Mesenchymal stem cell (in vitro differentiated cells and primary cell): Measurements from ENCODE around the gene ZNF469.
A peak's percentile ranks its signal among the peaks of the same experiment; 100 is the strongest.

Experiments used
- DNase-seq: peaks from one replicate; pipeline ENCODE4 v3.0.0-alpha.2; 2013
- H2AFZ ChIP-seq: one replicate; pipeline ENCODE4 v1.6.1; 2013; ENCODE audit warnings: low read depth, mild to moderate bottlenecking, control low read depth, inconsistent platforms, low read length, moderate library complexity
- H2AK5ac ChIP-seq: 2 replicates; pipeline ENCODE4 v1.6.1; 2013; ENCODE audit warnings: low read length, moderate library complexity, mild to moderate bottlenecking, inconsistent platforms; ENCODE audit not compliant: severe bottlenecking
- H2BK120ac ChIP-seq: one replicate; pipeline ENCODE4 v1.6.1; 2013; ENCODE audit warnings: low read depth, mild to moderate bottlenecking, inconsistent platforms, low read length, moderate library complexity
- H2BK12ac ChIP-seq, 2 experiments: one replicate each; pipeline ENCODE4 v1.6.1; 2013; ENCODE audit warnings: inconsistent platforms in 2 of 2, low read length in 2 of 2, mild to moderate bottlenecking in 2 of 2, moderate library complexity in 2 of 2, control low read depth in 1 of 2
- H2BK15ac ChIP-seq: one replicate; pipeline ENCODE4 v1.6.1; 2013; ENCODE audit warnings: mild to moderate bottlenecking, low read depth, inconsistent platforms; ENCODE audit not compliant: poor library complexity, severe bottlenecking
- H2BK5ac ChIP-seq: 2 replicates; pipeline ENCODE4 v1.6.1; 2013; ENCODE audit warnings: low read depth, mild to moderate bottlenecking, low read length, control low read depth, inconsistent platforms; ENCODE audit not compliant: poor library complexity, severe bottlenecking
- H3K14ac ChIP-seq, 2 experiments: one replicate each; pipeline ENCODE4 v1.6.1; 2013; ENCODE audit warnings: inconsistent platforms in 2 of 2, low read length in 2 of 2, control low read depth in 1 of 2, mild to moderate bottlenecking in 1 of 2, moderate library complexity in 1 of 2
- H3K18ac ChIP-seq, 2 experiments: one replicate each; pipeline ENCODE4 v1.6.1; 2013; ENCODE audit warnings: inconsistent platforms in 2 of 2, low read length in 2 of 2, control low read depth in 1 of 2, low read depth in 1 of 2, mild to moderate bottlenecking in 1 of 2
- H3K23ac ChIP-seq, 2 experiments: one replicate each; pipeline ENCODE4 v1.6.1; 2013; ENCODE audit warnings: inconsistent platforms in 2 of 2, low read length in 2 of 2, mild to moderate bottlenecking in 2 of 2, moderate library complexity in 2 of 2, control low read depth in 1 of 2
- H3K27ac ChIP-seq: 2 replicates; pipeline ENCODE4 v1.5.1; 2013; ENCODE audit warnings: mild to moderate bottlenecking, moderate library complexity, low read length, control low read depth, inconsistent platforms; ENCODE audit not compliant: poor library complexity, severe bottlenecking
- H3K27me3 ChIP-seq, 2 experiments: 2 replicates each; pipeline versions ENCODE4 v1.6.1 to v1.7.0; 2013; ENCODE audit warnings: low read length in 2 of 2, mild to moderate bottlenecking in 2 of 2, moderate library complexity in 2 of 2, control low read depth in 1 of 2, inconsistent platforms in 1 of 2; ENCODE audit not compliant: control insufficient read depth in 1 of 2, insufficient read depth in 1 of 2
- H3K36me3 ChIP-seq, 2 experiments: 2 replicates each; pipeline versions ENCODE4 v1.6.1 to v1.7.0; 2013; ENCODE audit warnings: low read length in 2 of 2, control low read depth in 1 of 2, inconsistent platforms in 1 of 2, low read depth in 1 of 2, mild to moderate bottlenecking in 1 of 2; ENCODE audit not compliant: insufficient read depth in 2 of 2, control insufficient read depth in 1 of 2
- H3K4ac ChIP-seq, 2 experiments: one replicate each; pipeline ENCODE4 v1.6.1; 2013; ENCODE audit warnings: inconsistent platforms in 2 of 2, low read length in 2 of 2, mild to moderate bottlenecking in 2 of 2, moderate library complexity in 2 of 2, control low read depth in 1 of 2, low read depth in 1 of 2
- H3K4me1 ChIP-seq: 2 replicates; pipeline ENCODE4 v1.6.1; 2013; ENCODE audit warnings: low read depth, low read length, control low read depth; ENCODE audit not compliant: control insufficient read depth, insufficient read depth
- H3K4me2 ChIP-seq: 2 replicates; pipeline ENCODE4 v1.6.1; 2013; ENCODE audit warnings: low read length, mild to moderate bottlenecking, inconsistent platforms; ENCODE audit not compliant: poor library complexity, severe bottlenecking
- H3K4me3 ChIP-seq, 2 experiments: 2 replicates each; pipeline versions ENCODE4 v1.5.1 to v1.7.0; 2013; ENCODE audit warnings: low read length in 2 of 2, mild to moderate bottlenecking in 2 of 2, control low read depth in 1 of 2, low read depth in 1 of 2; ENCODE audit not compliant: insufficient read depth in 1 of 2
- H3K79me1 ChIP-seq: replicated peaks from 2 replicates; pipeline ENCODE4 v1.6.1; 2013; ENCODE audit warnings: mild to moderate bottlenecking, control low read depth, low read length, inconsistent platforms; ENCODE audit not compliant: poor library complexity, severe bottlenecking
- H3K9ac ChIP-seq: 2 replicates; pipeline ENCODE4 v1.7.0; 2013; ENCODE audit warnings: mild to moderate bottlenecking, low read length, moderate library complexity
- H3K9me3 ChIP-seq: 2 replicates; pipeline ENCODE4 v1.7.0; 2013; ENCODE audit warnings: mild to moderate bottlenecking, low read length; ENCODE audit not compliant: control insufficient read depth
- H4K8ac ChIP-seq: one replicate; pipeline ENCODE4 v1.6.1; 2013; ENCODE audit warnings: inconsistent platforms, mild to moderate bottlenecking, low read length, moderate library complexity
- H4K91ac ChIP-seq: one replicate; pipeline ENCODE4 v1.6.1; 2013; ENCODE audit warnings: mild to moderate bottlenecking, low read length, inconsistent platforms
- WGBS: methylation state at CpG from one replicate; pipeline ENCODE4 v1.1.7; 2013; ENCODE audit warnings: mixed read lengths; 5-methylcytosine and 5-hydroxymethylcytosine counted together

The ZNF469 gene

GRCh38 chr16:88350922-88351321, 31.8 kb upstream of the ZNF469 start:
- Histone ChIP-seq H3K9ac (no peak overlapping the region), H3K18ac (no peak overlapping the region), H2BK120ac (no peak overlapping the region), H2AFZ (no peak overlapping the region), H3K27me3 (peaks cover 0 to 17% of the 10 kb centered on the region in 2 experiments), H3K4me3 (no peak overlapping the region), H3K9me3 (no peaks in the 10 kb centered on the region), H2BK12ac (no peak overlapping the region), H4K8ac (no peak overlapping the region), H2AK5ac (no peak overlapping the region), H3K4ac (no peak overlapping the region), H2BK5ac (no peak overlapping the region), H3K23ac (no peak overlapping the region), H4K91ac (no peak overlapping the region), H2BK15ac (no peak overlapping the region), H3K14ac (no peak overlapping the region), H3K4me2 (no peak overlapping the region), H3K79me1 (no peaks in the 10 kb centered on the region), H3K36me3 (no peaks in the 10 kb centered on the region), H3K27ac (no peak overlapping the region), H3K4me1 (peaks cover 10% of the 10 kb centered on the region)
- DNase-seq = no peak
- 90% methylated on average over 15 of the region's 15 CpGs for WGBS

DNA sequence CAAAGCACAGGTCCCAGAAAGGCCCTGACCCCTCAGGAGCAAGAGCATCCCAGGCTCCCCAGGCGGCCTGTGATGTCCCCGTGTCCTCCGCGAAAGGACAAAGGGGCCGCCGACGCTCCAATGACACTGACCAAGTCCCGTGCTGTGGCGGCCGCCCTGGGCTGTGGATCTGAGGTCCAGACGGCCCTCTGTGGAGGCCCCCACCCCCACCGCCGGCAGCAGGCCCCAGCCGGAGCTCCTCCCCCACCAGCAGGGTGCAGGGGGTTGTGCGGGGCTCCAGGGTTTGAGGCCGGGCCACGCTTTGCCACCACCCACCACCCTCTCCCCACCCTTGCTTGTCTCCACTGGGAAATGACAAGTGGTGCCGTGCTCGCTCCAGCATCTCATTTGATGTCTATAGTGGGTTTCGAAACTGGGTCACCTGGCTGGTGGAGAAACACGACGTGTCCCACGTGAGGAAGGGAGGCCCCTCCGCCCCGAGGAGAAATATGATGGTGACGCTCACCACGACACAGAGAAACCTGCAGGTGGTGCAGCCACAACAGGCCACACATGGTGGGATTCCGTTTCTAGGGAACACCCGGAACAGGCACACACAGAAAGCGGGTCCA, 31.2 kb upstream of the ZNF469 start:
- Histone ChIP-seq H3K14ac (no peak overlapping the region), H3K79me1 (no peaks in the 10 kb centered on the region), H3K4me3 (no peak overlapping the region), H4K8ac (no peak overlapping the region), H3K27me3 (peaks cover 0 to 22% of the 10 kb centered on the region in 2 experiments), H3K4ac (no peak overlapping the region), H2AK5ac (no peak overlapping the region), H3K18ac (no peak overlapping the region), H3K23ac (no peak overlapping the region), H3K4me2 (no peak overlapping the region), H2BK5ac (no peak overlapping the region), H2BK15ac (no peak overlapping the region), H2BK120ac (no peak overlapping the region), H3K9me3 (no peaks in the 10 kb centered on the region), H2AFZ (no peak overlapping the region), H2BK12ac (no peak overlapping the region), H3K9ac (no peak overlapping the region), H3K36me3 (no peaks in the 10 kb centered on the region), H4K91ac (no peak overlapping the region), H3K4me1 (peaks cover 12% of the 10 kb centered on the region), H3K27ac (no peak overlapping the region)
- DNase-seq = no peak
- 80% methylated on average over 27 of the region's 30 CpGs for WGBS

DNA sequence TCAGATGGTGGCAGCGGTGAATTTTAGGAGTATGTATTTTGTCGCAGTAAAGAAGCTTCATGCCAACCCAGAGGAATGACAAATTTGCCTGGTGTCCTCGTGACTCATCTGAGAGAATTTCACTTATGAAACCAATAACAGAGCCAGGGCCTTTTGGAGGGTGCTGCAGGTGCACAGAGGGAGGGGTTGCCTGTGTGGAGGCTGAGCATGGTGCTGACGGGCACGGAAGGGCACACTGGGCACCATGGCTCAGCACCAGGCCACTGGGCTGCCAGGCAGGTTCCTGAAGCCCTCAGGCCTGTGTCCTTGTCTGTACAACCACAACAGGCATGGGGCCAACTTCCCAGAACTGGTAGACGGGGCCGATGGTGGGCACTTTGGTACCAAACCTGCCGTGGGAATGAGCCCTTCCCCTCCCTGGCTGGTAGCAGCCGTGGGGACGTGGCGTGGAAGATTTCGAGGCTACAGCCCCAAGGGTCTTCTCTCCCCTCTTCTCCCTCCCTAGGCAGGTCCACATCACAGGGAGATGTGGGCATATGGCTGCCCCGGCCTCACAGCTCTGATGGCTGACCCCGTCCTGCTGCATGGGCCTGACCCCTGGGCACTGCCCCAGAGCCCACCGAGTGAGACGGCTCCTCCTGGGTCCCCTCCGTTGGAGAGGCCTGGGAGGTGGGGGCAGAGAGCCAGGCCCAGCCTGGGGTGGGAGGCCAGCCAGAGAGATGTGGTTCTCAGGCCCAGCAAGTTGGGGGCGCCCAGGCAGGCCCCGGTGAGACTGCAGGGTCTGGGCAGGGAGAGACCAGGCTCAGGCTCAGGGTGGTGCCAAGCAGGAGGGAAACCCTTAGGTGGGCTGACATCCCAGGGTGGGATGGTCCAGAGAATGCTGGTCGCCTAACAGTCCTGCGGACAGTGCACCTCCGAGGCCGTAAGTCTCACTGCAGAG, 30.2 kb upstream of the ZNF469 start:
- Histone ChIP-seq H2BK120ac (no peak overlapping the region), H3K4ac (no peak overlapping the region), H3K27ac (no peak overlapping the region), H3K14ac (peak overlapping the region in 1 of 2 experiments; percentile 72), H2BK15ac (no peak overlapping the region), H3K36me3 (no peaks in the 10 kb centered on the region), H3K9me3 (no peaks in the 10 kb centered on the region), H3K79me1 (no peaks in the 10 kb centered on the region), H2BK5ac (no peak overlapping the region), H3K4me2 (no peak overlapping the region), H2BK12ac (peak overlapping the region in 1 of 2 experiments; percentile 25), H3K23ac (no peak overlapping the region), H2AK5ac (no peak overlapping the region), H3K4me3 (no peak overlapping the region), H3K9ac (no peak overlapping the region), H4K91ac (no peak overlapping the region), H4K8ac (no peak overlapping the region), H2AFZ (no peak overlapping the region), H3K27me3 (peaks cover 0 to 22% of the 10 kb centered on the region in 2 experiments), H3K18ac (no peak overlapping the region), H3K4me1 (peaks cover 12% of the 10 kb centered on the region)
- no peak for DNase-seq
- WGBS = 94% methylated on average over 23 of the region's 23 CpGs

- Histone ChIP-seq H3K27ac (no peak overlapping the region), H3K4ac (no peak overlapping the region), H2BK15ac (no peak overlapping the region), H3K79me1 (no peaks in the 10 kb centered on the region), H2BK12ac (peak overlapping the region in 1 of 2 experiments; percentile 30), H3K23ac (no peak overlapping the region), H2BK120ac (no peak overlapping the region), H2BK5ac (no peak overlapping the region), H4K8ac (no peak overlapping the region), H3K14ac (no peak overlapping the region), H3K4me3 (no peak overlapping the region), H3K36me3 (no peaks in the 10 kb centered on the region), H3K9ac (no peak overlapping the region), H2AFZ (no peak overlapping the region), H2AK5ac (no peak overlapping the region), H3K18ac (no peak overlapping the region), H3K27me3 (peaks cover 0 to 22% of the 10 kb centered on the region in 2 experiments), H3K4me1 (peaks cover 12% of the 10 kb centered on the region), H4K91ac (no peak overlapping the region), H3K4me2 (no peak overlapping the region), H3K9me3 (no peaks in the 10 kb centered on the region)
- 95% methylated on average over 22 of the region's 22 CpGs for WGBS
- DNase-seq = no peak
Observed at GRCh38 chr16:88353232-88353631, 29.5 kb upstream of the ZNF469 start.
